ENCODE results near the gene WAPL.
"Not testable (repeated sequence)": the region's sequence is repeated elsewhere in the genome, so short reads cannot be mapped to it uniquely, and the experiment has no call there.

The WAPL gene

GRCh38 chr10:86525713-86526112 lies 4.1 kb upstream of the WAPL start:
- not testable (repeated sequence) for DNase-seq (ENCODE audit: low read depth in 2 of 2)

GRCh38 chr10:86524225-86524962 lies 2.8 kb upstream of the WAPL start:
- DNase-seq (ENCODE audit: low read depth in 2 of 2), result no peak

GRCh38 chr10:86523348-86523747 lies 1.8 kb upstream of the WAPL start:
- no peak for DNase-seq (ENCODE audit: low read depth in 2 of 2)

DNA sequence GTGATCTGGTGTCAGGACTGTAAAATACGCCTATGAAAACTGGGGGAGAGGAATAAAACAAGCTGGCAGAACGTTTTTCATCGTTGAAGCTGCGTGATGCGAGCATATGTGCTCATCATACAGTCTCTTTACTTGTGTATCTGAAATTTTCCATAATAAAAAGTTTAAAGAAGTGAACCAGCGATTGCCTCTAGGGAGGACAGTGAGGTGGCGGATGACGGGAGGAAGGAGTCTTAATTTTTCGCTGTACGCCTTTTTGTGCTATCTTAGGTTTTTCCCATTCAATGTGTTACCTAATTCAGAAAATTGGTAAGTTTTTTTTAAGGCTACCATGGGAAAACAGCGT lies 891 bp upstream of the WAPL start:
- no peak for DNase-seq (ENCODE audit: low read depth in 2 of 2)

- peak; percentile 29 to 34 for DNase-seq (ENCODE audit: low read depth in 2 of 2)
These were observed 518 bp downstream of the WAPL start for GRCh38 chr10:86520871-86521677.

- DNase-seq (ENCODE audit: low read depth in 2 of 2), result no peak
These were observed 2.8 kb downstream of the WAPL start for GRCh38 chr10:86518781-86519180.

- DNase-seq (ENCODE audit: low read depth in 2 of 2), result no peak
These were observed 9.5 kb downstream of the WAPL start for GRCh38 chr10:86512137-86512536.

- DNase-seq (ENCODE audit: low read depth in 2 of 2), result no peak
These were observed 10.3 kb downstream of the WAPL start for GRCh38 chr10:86511027-86511865.

- no peak for DNase-seq (ENCODE audit: low read depth in 2 of 2)
These were observed 12.4 kb downstream of the WAPL start for GRCh38 chr10:86509145-86509544.

DNA sequence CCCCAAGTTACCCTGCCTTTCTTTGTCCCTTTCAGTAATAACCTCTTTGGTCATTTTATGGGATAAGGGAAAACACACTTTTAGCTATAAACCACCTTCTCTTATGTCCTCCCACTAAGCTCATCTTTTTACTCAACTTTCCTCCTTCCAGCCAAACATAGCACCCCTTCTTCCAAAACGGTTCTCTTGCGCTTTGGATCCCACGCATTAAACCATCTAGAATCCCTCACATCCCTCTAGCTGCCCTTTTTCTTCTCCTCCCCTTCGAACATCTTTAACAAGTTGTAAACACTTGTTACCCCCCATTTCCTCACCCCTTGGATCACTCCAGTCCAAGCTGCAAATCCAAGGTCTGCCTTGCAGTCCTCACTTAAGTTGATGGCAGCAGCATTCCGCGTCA lies 13.4 kb downstream of the WAPL start:
- no peak for DNase-seq (ENCODE audit: low read depth in 2 of 2)

DNA sequence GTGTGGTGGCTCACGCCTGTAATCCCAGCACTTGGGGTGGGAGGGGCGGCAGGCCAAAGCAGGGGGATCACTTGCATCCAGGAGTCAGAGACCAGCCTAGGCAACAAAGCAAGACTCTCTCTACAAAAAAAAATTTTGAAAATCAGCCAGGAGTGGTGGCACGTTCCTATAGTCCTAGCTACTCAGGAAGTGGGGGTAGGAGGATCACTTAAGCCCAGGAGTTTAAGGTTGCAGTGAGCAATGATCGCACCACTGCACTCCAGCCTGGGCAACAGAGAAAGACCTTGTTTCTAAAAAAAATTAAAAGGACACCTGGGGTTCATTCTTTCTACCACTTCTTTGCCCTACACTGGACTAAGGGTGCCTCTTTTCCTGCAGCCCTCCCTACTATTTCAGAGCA lies 15.1 kb downstream of the WAPL start:
- DNase-seq (ENCODE audit: low read depth in 2 of 2), result no peak

DNA sequence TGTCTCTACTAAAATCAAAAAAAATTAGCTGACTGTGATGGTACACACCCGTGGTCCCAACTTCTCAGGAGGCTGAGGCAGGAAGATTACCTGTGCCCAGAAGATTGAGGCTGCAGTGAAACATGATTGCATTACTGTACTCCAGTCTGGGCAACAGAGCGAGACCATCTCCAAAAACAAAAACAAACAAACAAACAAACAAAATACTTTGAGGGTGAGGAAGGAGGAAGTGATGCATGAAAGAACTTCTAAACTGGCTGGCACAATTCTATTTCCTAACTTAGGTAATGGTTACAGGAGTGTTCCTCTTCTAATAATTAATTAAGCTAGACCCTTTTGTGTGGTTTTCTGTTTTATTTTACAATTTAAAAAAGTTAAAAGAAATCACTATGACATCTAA lies 15.5 kb downstream of the WAPL start:
- DNase-seq (ENCODE audit: low read depth in 2 of 2), result no peak

DNA sequence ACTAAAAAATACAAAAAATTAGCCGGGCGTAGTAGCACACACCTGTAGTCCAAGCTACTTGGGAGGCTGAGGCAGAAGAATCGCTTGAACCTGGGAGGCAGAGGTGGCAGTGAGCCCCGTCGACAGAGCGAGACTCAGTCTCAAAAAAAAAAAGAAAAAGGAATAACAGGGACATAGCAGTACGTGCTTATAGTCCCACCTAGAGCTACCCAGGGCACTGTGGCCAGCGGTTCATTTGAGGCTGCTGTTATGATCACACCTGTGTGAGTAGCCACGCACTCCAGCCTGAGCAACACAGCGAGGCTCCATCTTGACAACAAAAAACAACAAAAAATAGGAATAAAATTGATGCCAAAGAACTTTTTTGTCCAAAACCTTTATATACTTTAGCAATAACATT lies 17.1 kb downstream of the WAPL start:
- DNase-seq (ENCODE audit: low read depth in 2 of 2), result no peak

DNA sequence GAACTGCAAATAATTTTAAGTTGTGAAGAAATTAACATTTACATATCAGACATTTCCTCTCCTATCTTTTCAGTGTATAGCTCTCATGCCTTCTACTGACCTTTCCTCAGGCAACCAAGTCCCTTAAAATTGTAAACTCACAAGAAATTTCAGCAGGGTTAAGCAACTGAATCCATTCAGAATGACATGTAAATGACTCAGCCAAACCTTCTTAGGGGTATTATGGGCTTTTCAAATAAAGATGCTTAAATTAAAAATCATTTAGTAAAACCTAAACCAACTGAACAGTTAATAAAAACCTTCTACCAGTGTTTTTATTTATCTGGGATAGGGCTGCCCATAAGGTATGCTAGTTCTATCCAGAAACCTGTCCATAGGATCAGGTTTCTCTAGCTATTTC lies 20.7 kb downstream of the WAPL start:
- no peak for DNase-seq (ENCODE audit: low read depth in 2 of 2)

DNA sequence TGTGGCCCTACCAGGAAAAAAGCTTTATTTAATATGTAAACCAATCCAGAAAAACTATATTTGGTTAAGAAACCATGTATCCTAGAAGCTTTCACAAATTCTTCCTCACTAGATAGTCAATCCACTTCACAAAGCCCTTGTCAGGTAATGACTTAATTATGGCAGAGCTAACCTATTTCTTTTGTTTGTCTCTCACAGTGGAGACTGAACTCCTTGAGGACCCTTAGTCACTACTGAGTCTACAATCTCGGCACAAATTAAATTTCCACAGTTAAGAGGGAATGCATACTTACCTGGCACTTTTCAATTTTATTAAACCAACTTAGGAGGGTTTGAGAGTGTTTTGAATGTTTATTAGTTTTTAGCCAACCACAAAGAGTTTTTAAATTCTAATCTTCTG lies 23.0 kb downstream of the WAPL start:
- no peak for DNase-seq (ENCODE audit: low read depth in 2 of 2)

GRCh38 chr10:86497621-86498020 lies 24.0 kb downstream of the WAPL start:
- no peak for DNase-seq (ENCODE audit: low read depth in 2 of 2)

DNA sequence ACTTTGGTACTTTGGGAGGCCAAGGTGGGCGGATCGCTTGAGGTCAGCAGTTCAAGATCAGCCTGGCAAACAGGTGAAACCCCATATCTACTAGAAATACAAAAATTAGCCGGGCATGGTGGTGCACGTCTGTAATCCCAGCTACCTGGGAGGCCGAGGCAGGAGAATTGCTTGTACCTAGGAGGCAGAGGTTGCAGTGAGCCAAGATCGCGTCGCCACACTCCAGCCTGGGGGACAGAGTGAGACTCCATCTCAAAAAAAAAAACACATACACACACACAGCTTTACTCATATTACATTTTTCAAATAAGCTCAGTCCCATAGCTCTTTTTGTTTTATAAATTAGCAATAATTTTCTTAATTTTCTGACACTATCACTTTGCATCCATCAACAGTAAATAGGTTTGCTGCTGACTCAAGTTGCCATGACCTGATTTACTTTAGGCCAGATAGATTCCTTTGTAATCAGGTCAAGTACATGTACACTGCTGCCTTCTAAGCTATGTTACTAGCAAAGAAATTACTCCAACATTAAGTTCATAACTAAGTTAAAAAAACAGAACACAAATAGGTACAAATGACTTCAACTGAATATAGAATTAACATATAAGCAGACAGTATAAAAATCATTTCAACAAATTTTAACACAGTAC lies 31.5 kb downstream of the WAPL start:
- no peak for DNase-seq (ENCODE audit: low read depth in 2 of 2)

- no peak for DNase-seq (ENCODE audit: low read depth in 2 of 2)
These were observed 32.4 kb downstream of the WAPL start for GRCh38 chr10:86489071-86489810.

DNA sequence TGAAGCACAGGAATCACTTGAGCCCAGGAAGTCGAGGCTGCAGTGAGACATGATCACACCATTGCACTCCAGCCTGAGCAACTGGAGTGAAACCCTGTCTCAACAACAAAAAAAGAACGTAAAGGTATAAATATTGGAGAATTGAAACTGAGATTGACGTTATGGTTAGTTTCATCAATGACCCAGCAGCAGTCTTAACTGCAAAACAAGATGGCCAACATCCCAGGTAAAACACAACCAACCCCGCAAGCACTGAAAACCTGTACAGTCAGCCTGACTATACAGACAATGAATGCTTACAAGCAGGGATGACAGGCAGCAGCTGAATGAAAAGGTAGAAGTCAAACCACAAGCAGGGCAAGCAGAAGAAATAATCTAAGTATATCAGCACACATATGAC lies 34.7 kb downstream of the WAPL start:
- no peak for DNase-seq (ENCODE audit: low read depth in 2 of 2)

DNA sequence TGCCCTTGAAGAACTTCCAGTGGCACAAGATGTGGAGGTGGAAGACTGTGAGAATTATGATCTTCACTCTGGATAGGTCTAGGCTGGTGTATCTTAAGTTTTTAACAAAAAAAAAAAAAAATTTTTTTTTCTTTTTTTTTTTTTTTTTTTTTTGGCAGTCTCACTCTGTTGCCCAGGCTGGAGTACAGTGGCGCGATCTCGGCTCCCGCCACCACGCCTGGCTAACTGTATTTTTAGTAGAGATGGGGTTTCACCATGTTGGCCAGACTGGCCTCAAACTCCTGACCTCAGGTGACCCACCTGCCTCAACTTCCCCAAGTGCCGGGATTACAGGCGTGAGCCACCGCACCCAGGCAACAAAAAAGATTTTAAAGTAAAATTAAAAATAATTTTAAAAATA lies 37.9 kb downstream of the WAPL start:
- DNase-seq (ENCODE audit: low read depth in 2 of 2), result no peak

DNA sequence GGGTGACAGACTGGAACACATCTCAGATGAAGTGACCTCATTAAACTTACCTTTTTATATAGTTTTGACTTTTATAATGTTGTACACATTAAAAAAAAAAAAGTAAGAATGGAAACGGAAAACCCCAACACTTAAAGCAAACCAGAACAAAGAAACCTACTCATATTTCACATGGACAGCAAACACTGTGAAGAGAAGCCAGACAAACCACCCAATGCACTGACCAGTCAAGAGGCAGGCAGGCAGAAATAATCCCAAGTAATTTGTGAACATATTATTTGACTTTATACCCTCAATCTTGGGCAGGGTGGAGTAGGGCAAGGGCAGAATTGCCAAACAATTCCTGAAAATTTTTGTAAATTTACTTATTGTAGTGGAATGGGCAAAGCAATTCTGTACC lies 39.8 kb downstream of the WAPL start:
- no peak for DNase-seq (ENCODE audit: low read depth in 2 of 2)
